Brain microvascular endothelial cell (primary cell): ENCODE measurements around the gene DPP9.
A peak's percentile ranks its signal among the peaks of the same experiment; 100 is the strongest.

Experiments used
- DNase-seq: peaks from one replicate; pipeline ENCODE4 v3.0.0-alpha.2; 2020
- H3K27ac ChIP-seq: fragments of 250-450 bp; sonication (Bioruptor Pico); 2 replicates; pipeline ENCODE4 v1.5.1; 2020; ENCODE audit warnings: mild to moderate bottlenecking, moderate library complexity
- H3K27me3 ChIP-seq: fragments of 250-450 bp; sonication (Bioruptor Pico); replicated peaks from 2 replicates; pipeline ENCODE4 v1.5.1; 2020; ENCODE audit warnings: mild to moderate bottlenecking
- H3K36me3 ChIP-seq: fragments of 250-450 bp; sonication (Bioruptor Pico); replicated peaks from 2 replicates; pipeline ENCODE4 v1.5.1; 2020; ENCODE audit warnings: mild to moderate bottlenecking
- H3K4me3 ChIP-seq: 2 replicates; pipeline ENCODE4 v1.5.1; 2011; ENCODE audit warnings: low read depth, mild to moderate bottlenecking, control low read depth, low read length, moderate library complexity
- in situ Hi-C: cut with HindIII; loops from 2 replicates; pipeline ENCODE4 v1.10.0; 2017; ENCODE audit warnings: low sequenced_read_pairs, low pct_ligation_motif_present
- TF ChIP-seq, protein P1 (sequence below): IDR thresholded peaks from 2 replicates; pipeline ENCODE4 v1.5.1; 2011; ENCODE audit warnings: low read depth, mild to moderate bottlenecking, moderate library complexity, low read length, control low read depth, inconsistent platforms; ENCODE audit errors: missing control alignments

Gene DPP9

DNA sequence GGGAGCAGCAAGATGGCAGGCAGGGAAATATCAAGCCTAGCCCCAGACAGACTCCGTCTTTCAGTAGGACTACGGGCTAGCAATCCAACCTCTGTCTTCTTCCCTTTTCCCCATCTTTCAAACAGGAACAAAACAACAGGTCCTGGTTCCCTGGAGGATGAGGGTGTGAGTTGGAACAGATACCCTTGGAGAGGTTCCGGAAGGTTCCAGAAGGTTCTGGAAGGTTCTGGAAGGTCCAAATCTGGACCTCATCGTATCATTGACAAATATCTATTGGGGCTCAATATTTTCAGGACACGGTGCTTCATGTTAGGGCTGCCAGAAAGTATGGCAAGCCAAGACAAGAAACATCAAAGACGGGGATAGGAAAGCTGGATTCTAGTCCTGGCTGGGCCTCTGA lies 39.4 kb upstream of the DPP9 start:
- no peaks in the 10 kb centered on the region for H3K36me3 ChIP-seq
- H3K27me3 ChIP-seq = no peaks in the 10 kb centered on the region
- H3K4me3 ChIP-seq = no peak overlapping the region
- no peak for DNase-seq
- TF ChIP-seq, protein P1, sequence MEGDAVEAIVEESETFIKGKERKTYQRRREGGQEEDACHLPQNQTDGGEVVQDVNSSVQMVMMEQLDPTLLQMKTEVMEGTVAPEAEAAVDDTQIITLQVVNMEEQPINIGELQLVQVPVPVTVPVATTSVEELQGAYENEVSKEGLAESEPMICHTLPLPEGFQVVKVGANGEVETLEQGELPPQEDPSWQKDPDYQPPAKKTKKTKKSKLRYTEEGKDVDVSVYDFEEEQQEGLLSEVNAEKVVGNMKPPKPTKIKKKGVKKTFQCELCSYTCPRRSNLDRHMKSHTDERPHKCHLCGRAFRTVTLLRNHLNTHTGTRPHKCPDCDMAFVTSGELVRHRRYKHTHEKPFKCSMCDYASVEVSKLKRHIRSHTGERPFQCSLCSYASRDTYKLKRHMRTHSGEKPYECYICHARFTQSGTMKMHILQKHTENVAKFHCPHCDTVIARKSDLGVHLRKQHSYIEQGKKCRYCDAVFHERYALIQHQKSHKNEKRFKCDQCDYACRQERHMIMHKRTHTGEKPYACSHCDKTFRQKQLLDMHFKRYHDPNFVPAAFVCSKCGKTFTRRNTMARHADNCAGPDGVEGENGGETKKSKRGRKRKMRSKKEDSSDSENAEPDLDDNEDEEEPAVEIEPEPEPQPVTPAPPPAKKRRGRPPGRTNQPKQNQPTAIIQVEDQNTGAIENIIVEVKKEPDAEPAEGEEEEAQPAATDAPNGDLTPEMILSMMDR = no peak
- in situ Hi-C loops = no loop called here
- H3K27ac ChIP-seq = no peak overlapping the region

DNA sequence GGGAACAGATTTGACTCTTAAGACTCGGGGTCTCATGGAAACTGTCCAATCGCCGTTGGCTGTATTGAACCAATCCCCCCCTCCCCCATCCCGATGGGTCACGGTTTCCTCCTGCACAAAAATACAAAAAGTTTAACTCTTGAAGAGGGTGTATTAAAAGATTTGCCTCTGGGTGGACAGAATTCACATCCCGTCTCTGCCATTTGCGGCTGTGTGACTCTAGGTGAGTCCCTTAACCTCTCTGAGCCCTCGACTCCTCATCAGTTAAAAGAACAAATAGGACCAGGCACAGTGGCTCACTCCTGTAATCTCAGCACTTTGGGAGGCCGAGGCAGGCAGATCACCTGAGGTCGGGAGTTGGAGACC lies 36.6 kb upstream of the DPP9 start:
- Histone ChIP-seq H3K36me3 (no peaks in the 10 kb centered on the region), H3K4me3 (peak overlapping the region; percentile 33), H3K27me3 (no peaks in the 10 kb centered on the region), H3K27ac (no peak overlapping the region)
- DNase-seq = no peak
- in situ Hi-C loops = no loop called here
- TF ChIP-seq, protein P1 = no peak

DNA sequence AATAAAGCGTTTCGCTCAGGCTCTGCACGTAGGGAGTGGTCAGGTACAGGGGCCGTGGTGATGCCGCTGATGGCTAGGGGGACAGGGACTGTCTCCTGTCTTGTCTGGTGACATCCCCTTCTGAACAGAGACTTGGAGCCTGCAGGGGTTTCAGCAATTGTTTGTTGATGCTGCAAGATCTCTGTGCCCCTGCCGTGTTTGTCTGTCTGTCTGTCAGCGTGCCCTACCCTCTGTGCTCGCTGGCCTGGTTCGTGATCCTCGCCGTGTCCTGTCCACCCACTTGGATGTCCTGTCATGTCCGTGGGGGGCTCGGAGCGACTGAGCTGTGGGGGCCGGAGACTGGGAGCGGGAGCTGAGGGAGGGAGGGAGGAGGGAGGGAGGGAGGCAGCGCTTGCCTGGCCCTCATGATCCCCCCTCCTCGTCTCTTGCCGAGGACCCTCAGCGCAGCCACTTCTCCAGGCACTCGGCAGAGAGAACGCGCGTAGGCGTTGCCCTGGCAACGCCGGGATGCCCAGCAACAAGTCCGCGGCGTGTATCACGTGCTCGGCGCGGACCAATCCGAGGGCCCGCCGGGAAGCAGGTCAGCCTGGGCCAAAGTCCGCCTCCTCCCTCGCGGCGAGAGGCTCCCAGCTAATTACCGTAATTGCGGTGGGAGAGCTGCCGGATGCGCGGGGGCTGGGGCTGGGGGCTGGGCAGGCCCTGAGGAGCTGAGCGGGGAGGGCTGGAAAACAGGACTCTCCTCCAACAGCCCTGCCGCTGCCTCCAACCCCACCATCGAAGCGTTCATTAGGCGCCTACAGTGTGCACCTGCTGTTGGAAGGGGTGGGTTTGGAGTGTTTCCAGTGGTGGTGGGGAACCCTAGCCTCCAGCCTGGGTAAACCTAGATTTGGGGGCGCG lies 36.0 kb upstream of the DPP9 start:
- Histone ChIP-seq H3K27ac (no peak overlapping the region), H3K4me3 (peak overlapping the region; percentile 33), H3K27me3 (no peaks in the 10 kb centered on the region), H3K36me3 (no peaks in the 10 kb centered on the region)
- peak; percentile 82 for DNase-seq
- TF ChIP-seq, protein P1 = no peak
- in situ Hi-C loops = no loop called here

DNA sequence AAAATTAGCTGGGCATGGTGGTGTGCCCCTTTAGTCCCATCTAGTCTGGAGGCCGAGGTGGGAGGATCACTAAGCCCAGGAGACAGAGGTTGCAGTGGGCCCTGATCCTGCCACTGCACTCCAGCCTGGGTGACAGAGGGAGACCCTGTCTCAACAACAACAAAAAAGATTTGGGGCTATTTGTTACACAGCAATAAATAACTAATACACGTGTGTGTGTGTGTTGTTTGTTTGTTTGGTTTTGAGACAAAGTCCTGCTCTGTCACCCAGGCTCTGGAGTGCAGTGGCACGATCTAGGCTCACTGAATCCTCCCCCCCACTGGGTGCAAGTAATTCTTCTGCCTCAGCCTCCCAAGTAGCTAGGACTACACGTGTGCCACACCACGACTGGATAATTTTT lies 35.0 kb upstream of the DPP9 start:
- TF ChIP-seq, protein P1 = no peak
- Histone ChIP-seq H3K4me3 (no peak overlapping the region), H3K27me3 (no peaks in the 10 kb centered on the region), H3K36me3 (no peaks in the 10 kb centered on the region), H3K27ac (no peak overlapping the region)
- in situ Hi-C loops = no loop called here
- DNase-seq = no peak

DNA sequence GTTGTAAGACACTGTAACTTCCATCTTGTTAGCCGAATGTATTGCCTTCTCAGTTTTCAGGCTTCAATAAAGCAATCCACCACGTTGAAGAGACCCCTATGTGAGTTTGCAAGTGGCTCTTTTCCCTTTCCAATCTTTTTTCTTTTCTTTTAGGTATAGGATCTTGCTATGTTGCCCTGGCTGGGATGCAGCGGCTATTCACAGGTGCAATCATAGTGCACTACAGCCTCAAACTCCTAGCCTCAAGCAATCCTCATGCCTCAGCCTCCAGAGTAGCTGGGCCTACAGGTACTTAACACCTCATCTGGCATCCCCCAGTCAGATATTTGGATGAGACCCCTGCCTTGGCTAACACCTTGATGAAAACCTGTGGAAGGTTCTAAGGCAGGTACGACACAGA lies 34.4 kb upstream of the DPP9 start:
- Histone ChIP-seq H3K27me3 (no peaks in the 10 kb centered on the region), H3K4me3 (no peak overlapping the region), H3K36me3 (no peaks in the 10 kb centered on the region), H3K27ac (no peak overlapping the region)
- DNase-seq = no peak
- TF ChIP-seq, protein P1 = no peak
- in situ Hi-C loops = no loop called here

DNA sequence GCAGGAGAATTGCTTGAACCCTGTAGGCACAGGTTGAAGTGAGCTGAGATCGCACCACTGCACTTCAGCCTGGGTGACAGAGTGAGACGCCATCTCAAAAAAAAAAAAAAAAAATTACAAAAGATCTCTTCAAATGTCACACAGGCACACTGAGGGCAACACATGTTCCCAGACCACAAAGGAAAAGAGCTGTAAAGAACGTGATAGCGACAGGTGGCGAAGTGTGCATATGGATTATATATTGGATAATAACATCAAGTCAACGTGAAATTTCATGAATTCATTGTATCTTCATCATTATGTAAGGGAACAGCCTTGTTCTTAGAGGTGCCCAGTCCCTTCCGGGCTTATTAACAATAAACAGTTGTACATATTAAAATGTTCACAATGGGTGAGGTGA lies 31.8 kb upstream of the DPP9 start:
- Histone ChIP-seq H3K36me3 (no peaks in the 10 kb centered on the region), H3K4me3 (no peak overlapping the region), H3K27ac (no peak overlapping the region), H3K27me3 (no peaks in the 10 kb centered on the region)
- no peak for DNase-seq
- in situ Hi-C loops = no loop called here
- TF ChIP-seq, protein P1 = no peak
